GM21367 (cell line): ENCODE measurements around the gene CNKSR3.

Experiments used
- ATAC-seq: cut with Tn5 transposase; IDR thresholded peaks from one replicate; pipeline ENCODE4 v1.9.1; 2021; ENCODE audit not compliant: unreplicated experiment

The CNKSR3 gene

GRCh38 chr6:154503658-154504057 lies 6.8 kb downstream of the CNKSR3 start:
- ATAC-seq: no peak

DNA sequence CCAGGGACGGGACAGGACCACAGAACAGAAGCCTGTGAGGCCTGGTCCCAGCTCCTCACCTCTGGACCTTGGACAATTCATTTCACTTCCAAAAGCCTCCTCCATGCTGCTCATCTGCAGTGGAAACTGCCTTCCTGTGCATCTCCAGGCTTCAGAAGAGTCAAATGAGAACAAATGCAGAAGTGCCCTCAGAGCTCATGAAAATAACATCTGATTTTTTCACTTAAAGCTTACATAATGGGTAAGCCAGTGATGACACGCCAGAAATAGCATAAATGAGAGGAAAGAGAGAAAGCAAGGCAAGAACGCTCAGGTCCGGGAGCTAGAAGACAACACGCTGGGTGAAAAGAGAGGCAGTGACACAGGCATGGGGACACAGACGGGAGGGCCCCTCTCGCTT lies 7.9 kb downstream of the CNKSR3 start:
- no peak for ATAC-seq

- no peak for ATAC-seq
Observed at GRCh38 chr6:154501578-154501868, 9.0 kb downstream of the CNKSR3 start.

GRCh38 chr6:154500769-154501577 lies 9.5 kb downstream of the CNKSR3 start:
- no peak for ATAC-seq

DNA sequence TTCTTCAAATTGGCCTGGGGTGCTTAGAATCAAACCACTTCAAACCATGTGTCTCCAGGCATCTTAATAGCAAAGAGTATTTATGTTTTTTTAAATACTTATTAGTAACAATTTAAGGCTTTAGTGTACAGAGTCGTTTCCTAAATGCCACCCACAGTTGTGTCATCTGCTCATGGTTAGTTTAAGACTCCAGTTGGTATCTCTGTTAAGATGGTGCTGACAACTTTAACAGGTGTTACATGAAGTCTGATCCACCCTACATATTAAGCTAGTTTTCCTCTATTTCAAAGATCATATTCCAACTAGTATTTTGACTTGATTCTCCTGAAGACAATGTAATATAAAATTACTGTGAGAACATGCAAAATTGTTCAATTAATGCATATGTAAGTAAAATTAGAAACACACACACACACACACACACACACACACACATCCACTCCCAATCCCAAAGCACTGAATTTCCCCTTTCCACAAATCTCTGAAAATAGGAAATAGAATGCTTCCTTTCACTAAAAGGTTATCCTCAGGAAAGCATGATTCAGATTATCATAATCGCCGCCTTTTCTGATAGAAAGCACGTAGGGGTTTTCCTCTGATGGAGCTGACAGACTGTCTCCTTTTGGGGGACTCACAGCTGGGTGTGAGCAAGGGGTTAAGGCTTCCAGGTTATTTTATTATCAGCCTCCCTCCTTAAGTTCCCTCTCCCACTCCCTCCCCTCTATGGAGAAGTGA lies 10.5 kb downstream of the CNKSR3 start:
- ATAC-seq: no peak

- ATAC-seq: no peak
Observed at GRCh38 chr6:154498340-154498934, 12.0 kb downstream of the CNKSR3 start.

GRCh38 chr6:154496793-154497517 lies 13.5 kb downstream of the CNKSR3 start:
- ATAC-seq: no peak

- ATAC-seq: no peak
Observed at GRCh38 chr6:154496186-154496585, 14.3 kb downstream of the CNKSR3 start.

DNA sequence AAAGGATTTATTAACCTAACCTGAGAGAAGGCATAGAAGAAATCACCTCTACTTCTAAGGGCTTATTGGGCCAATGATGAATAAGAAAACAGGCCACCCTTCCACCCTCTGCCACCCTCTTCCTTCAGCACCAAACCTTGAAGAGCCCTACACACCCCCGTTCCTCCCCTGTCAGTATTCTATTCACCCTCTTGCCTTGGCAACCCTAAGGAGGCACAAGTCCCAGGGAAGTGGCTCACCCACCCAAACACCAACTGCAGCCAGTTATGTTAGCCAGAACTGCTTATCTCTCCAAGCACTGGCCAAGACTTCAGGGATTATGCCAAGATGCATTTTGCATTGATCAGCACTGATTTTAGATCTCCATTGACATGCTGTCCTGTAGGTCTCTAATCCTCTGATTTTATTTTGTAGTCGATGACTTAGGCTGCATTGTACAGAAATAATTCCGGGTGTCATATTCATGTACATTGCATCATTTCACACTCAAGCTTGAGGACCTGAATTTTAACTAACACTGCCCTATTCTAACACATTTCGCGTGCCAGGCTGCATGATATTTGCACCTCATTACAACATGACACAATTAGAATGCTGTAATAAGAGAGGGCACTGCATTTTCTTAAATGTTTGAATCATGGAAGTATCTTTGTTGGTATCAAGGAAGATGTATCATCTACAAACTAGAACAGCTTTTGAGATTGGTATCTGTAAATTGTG lies 15.7 kb downstream of the CNKSR3 start:
- no peak for ATAC-seq

GRCh38 chr6:154491567-154492470 lies 18.7 kb downstream of the CNKSR3 start:
- ATAC-seq: no peak

DNA sequence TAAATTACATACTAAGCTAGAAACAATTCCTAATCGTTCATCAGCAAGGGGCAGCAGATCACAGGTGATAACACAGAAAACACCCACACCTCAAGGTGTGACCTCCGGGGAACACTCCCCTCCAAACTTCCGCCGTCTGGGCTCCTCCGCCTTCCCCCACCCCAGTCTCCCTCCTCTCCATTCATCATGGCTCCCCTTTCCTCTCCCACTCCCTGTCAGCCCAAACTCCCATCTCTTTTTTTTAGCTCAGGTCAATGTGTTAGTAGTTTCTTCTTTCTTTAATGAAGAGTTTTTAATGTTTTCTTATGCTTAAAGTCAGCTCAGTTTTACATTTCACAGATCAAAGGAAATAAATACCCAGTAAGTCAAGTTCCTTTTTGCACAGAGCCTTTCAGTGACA lies 20.7 kb downstream of the CNKSR3 start:
- no peak for ATAC-seq

DNA sequence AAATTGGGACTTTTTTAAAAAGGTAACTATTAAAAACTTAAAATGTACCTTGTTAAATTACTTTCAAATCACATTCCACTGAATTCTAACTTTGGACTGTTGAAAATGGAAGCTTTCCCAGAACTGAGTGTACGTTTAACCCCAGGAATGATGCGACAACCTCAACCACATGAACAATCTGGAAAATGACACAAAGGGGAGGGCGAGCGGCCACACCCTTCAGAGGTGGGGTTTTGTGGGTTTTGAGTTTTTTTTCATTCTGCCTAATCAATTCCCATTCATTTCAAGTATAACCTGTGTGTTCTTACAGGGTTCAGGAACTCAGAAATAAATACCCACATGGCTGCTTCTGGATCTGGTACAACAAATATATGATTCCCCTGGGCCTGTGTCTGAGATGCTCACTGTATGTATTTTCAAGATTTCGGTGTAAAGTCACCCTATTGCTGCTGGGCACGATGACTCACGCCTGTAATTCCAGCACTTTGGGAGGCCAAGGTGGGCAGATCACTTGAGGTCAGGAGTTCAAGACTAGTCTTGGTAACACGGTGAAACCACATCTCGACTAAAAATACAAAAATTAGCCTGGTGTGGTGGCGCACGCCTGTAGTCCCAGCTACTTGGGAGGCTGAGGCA lies 21.6 kb downstream of the CNKSR3 start:
- no peak for ATAC-seq

DNA sequence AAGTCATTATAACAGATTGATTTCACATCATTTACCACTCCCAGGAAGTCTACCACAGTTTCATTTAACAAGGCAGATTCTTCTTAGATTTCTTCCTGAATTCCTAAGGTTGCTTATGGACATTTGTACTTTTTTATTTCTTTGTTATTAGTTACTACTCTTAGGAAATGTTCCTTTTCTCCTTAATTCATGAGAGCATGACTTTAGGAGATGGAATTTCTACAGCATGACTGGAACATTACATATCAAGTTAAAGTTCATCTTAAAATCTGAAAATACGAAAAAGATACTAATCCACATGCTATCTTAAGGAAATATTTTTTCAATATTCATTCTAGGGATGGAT lies 22.3 kb downstream of the CNKSR3 start:
- ATAC-seq: no peak

DNA sequence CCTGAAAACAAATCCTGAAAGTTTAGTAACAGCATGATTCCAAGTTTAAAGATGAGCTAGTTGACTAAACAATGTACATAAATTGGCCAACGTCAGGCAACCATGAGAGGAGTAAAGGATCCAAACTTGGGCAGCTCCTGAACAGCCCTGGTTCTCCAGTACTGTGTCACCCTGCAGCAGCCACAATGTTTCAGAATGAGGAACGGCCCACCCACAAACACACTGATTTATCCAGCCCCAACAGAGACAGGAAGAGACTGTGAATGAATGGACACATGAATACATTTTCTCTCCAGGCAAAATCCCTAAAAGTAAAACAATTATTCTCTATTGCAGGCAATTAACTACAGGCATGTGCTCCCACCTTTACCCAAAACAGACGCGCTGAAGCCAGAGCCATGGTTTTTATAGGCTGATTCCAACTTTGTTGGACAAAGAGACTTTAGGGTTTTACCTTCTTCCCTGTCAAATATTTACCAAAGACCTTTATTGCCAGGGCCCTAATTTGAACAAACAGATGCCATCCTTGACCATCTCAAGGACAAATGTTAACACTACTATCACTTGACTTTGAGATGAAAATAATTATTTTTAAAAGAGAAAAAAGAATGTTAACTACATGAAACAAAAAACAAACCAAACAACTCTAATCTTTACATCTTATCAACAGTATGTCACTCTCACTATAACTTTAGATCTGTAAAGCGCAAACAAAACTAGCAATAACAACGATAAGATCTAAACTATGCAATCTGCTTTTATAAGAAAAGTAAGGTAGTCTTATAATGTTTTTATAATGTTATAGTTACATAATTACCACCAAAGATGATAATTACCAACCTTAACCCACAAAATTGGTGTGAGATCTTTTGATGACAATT lies 22.9 kb downstream of the CNKSR3 start:
- no peak for ATAC-seq

DNA sequence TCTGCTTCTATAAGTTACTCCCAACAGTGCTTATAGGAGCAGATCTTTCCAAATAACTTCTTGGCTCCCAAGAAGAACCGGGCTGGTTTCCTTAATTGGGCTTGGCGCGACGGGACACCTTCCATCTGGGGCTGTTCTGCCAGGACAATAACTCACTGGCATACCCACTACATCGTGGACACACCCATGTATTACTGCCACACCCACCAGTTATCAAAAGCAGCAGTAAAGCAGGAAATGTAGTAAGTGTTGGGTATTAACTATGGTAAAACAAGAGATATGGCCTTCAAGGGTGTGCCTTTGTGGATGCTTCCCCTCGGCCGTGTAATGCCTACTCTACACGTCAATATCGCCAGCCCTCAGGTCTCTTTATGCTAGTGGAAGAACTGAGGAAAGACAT lies 24.7 kb downstream of the CNKSR3 start:
- ATAC-seq: no peak

GRCh38 chr6:154484942-154485341 lies 25.5 kb downstream of the CNKSR3 start:
- no peak for ATAC-seq

- no peak for ATAC-seq
Observed at GRCh38 chr6:154482858-154483257, 27.6 kb downstream of the CNKSR3 start.

- no peak for ATAC-seq
Observed at GRCh38 chr6:154481521-154482013, 28.9 kb downstream of the CNKSR3 start.
